Stomach (tissue), 9 donors: Measurements from ENCODE around the gene SLC13A2. TPM values are rescaled to one million over a fixed set of nuclear protein-coding genes. Genes with fewer than 3 reads are reported as not detected.

Source experiments
- DNase-seq, 2 donors: peaks; one replicate each; pipeline versions ENCODE4 v3.0.0 to v3.0.0-alpha.2; 2013 to 2019
- H3K27ac ChIP-seq, 5 donors: fragments of 200-600 bp in 4 of 5; sonication (generic) in 4 of 5; one replicate each; pipeline ENCODE4 v1.5.1; 2013 to 2019; ENCODE audit warnings: mild to moderate bottlenecking in 1 of 5, moderate library complexity in 1 of 5
- H3K27me3 ChIP-seq, 3 donors: fragments of 200-600 bp; sonication (generic); one replicate each; pipeline ENCODE4 v1.5.1; 2017 to 2019; ENCODE audit warnings: mixed run types in 1 of 3
- H3K36me3 ChIP-seq, 4 donors: fragments of 200-600 bp; sonication (generic); 1 replicate in 3 of 4; 2 replicates in 1 of 4; pipeline ENCODE4 v1.5.1; 2016 to 2019
- H3K4me1 ChIP-seq, 4 donors: fragments of 200-600 bp; sonication (generic); one replicate each; pipeline ENCODE4 v1.5.1; 2016 to 2019
- H3K4me3 ChIP-seq, 4 donors: fragments of 200-600 bp; sonication (generic) in 3 of 4; one replicate each; pipeline ENCODE4 v1.5.1; 2016 to 2019; ENCODE audit warnings: mild to moderate bottlenecking in 1 of 4
- H3K9me3 ChIP-seq, 4 donors: fragments of 200-600 bp; sonication (generic); one replicate each; pipeline ENCODE4 v1.5.1; 2016 to 2019
- CTCF ChIP-seq, 7 experiments: fragments of 450-650 bp in 4 of 7; fragments of 200-600 bp in 3 of 7; sonication (generic) in 3 of 7; IDR thresholded peaks; one replicate each; pipeline ENCODE4 v1.5.1; 2016 to 2019; ENCODE audit warnings: antibody characterized with exemption in 7 of 7, control low read depth in 2 of 7, mild to moderate bottlenecking in 1 of 7
- EP300 ChIP-seq: sonication (generic); formaldehyde crosslinking; IDR thresholded peaks from one replicate; pipeline ENCODE4 v1.6.1; 2017; ENCODE audit warnings: antibody characterized with exemption
- POLR2A ChIP-seq, 4 donors: fragments of 450-650 bp; IDR thresholded peaks; one replicate each; pipeline ENCODE4 v1.6.1; 2016; ENCODE audit warnings: antibody characterized with exemption in 4 of 4, control low read depth in 2 of 4, mild to moderate bottlenecking in 1 of 4, moderate library complexity in 1 of 4
- POLR2AphosphoS5 ChIP-seq, 3 donors: sonication (generic); formaldehyde crosslinking; IDR thresholded peaks; one replicate each; pipeline ENCODE4 v1.6.1; 2016; ENCODE audit warnings: antibody characterized with exemption in 3 of 3
- WGBS, 5 donors: extraction: QIAGEN DNeasy Blood & Tissue Kit in 3 of 5; methylation state at CpG; one replicate each; pipeline versions ENCODE4 v1.1.5 to v1.1.7; 2013 to 2018; 5-methylcytosine and 5-hydroxymethylcytosine counted together
- intact Hi-C: fragments of 100-400 bp; cut with DNase I; formaldehyde crosslinking; loops from one replicate; pipeline ENCODE4 v1.15.1; 2023; ENCODE audit warnings: low total_unique reads
- polyA plus RNA-seq, 3 donors: library from polyadenylated mRNA; stranded (reverse); fragments of 200-250 nt; gene quantifications; one replicate each; pipeline ENCODE4 v1.2.3, GENCODE V29; 2013
- total RNA-seq, 5 donors: library from RNA; depleted of rRNA; stranded (reverse); fragments of >200 nt; gene quantifications; one replicate each; pipeline versions ENCODE4 v1.1.0 to v1.2.3, GENCODE V29; 2014 to 2016
- donor health status: healthy with polysubstance abuse.
- donor health status: Bipolar disorder and iron deficiency.
- donor health status: healthy.

Gene SLC13A2
- total and polyA plus RNA-seq, 8 donors: 0.15 to 3.2 TPM; not detected in 6

GRCh38 chr17:28528327-28529012, 55.0 kb downstream of the SLC13A2 start:
- no peak overlapping the region for H3K4me3 ChIP-seq
- H3K36me3 ChIP-seq: no peaks in the 10 kb centered on the region
- peaks cover 6 to 50% (median 34%) of the 10 kb centered on the region in 4 donors for H3K4me1 ChIP-seq
- DNase-seq: no peak
- no peak overlapping the region for H3K27ac ChIP-seq
- no peaks in the 10 kb centered on the region for H3K9me3 ChIP-seq
- peaks cover 0 to 9% (median 0%) of the 10 kb centered on the region in 3 donors for H3K27me3 ChIP-seq
- 76 to 80% (median 77%) methylated on average over 9 of the region's 9 CpGs for WGBS, 5 donors
- no peak for TF ChIP-seq CTCF (IDR thresholded peaks at IDR 0.05)
- no peak for TF ChIP-seq POLR2A (IDR thresholded peaks at IDR 0.05)
- TF ChIP-seq EP300: no peak
- no peak for TF ChIP-seq POLR2AphosphoS5 (IDR thresholded peaks at IDR 0.05)
- intact Hi-C loops: no loop called here

- no peak for TF ChIP-seq POLR2AphosphoS5 (IDR thresholded peaks at IDR 0.05)
- Histone ChIP-seq H3K36me3 (no peaks in the 10 kb centered on the region), H3K27me3 (peaks cover 0 to 9% (median 0%) of the 10 kb centered on the region in 3 donors), H3K4me1 (peaks cover 6 to 50% (median 34%) of the 10 kb centered on the region in 4 donors), H3K9me3 (no peaks in the 10 kb centered on the region), H3K4me3 (no peak overlapping the region), H3K27ac (no peak overlapping the region)
- intact Hi-C loops: no loop called here
- 67 to 97% (median 89%) methylated on average over 1 to 3 of the region's 3 CpGs for WGBS, 5 donors
- DNase-seq: no peak
Observed at GRCh38 chr17:28529013-28529400, 55.6 kb downstream of the SLC13A2 start.

- Histone ChIP-seq H3K36me3 (no peaks in the 10 kb centered on the region), H3K27me3 (peaks cover 0 to 9% (median 0%) of the 10 kb centered on the region in 3 donors), H3K4me1 (peaks cover 0 to 39% (median 28%) of the 10 kb centered on the region in 4 donors), H3K27ac (no peak overlapping the region), H3K4me3 (no peak overlapping the region), H3K9me3 (no peaks in the 10 kb centered on the region)
- no peak for DNase-seq
- TF ChIP-seq POLR2AphosphoS5 (IDR thresholded peaks at IDR 0.05) (no peak), CTCF (IDR thresholded peaks at IDR 0.05) (no peak), EP300 (no peak), POLR2A (IDR thresholded peaks at IDR 0.05) (no peak)
- 82 to 91% (median 90%) methylated on average over 4 of the region's 4 CpGs for WGBS, 5 donors
- intact Hi-C loops: no loop called here
Observed at GRCh38 chr17:28530250-28530649, 56.8 kb downstream of the SLC13A2 start.

- DNase-seq: no peak
Observed at GRCh38 chr17:28530926-28531325, 57.5 kb downstream of the SLC13A2 start.

GRCh38 chr17:28532050-28532960, 58.9 kb downstream of the SLC13A2 start:
- intact Hi-C loops: no loop called here
- Histone ChIP-seq H3K36me3 (no peaks in the 10 kb centered on the region), H3K4me1 (peaks cover 3 to 34% (median 16%) of the 10 kb centered on the region in 4 donors), H3K4me3 (no peak overlapping the region), H3K27me3 (peaks cover 0 to 9% (median 0%) of the 10 kb centered on the region in 3 donors), H3K9me3 (no peaks in the 10 kb centered on the region), H3K27ac (no peak overlapping the region)
- no peak for DNase-seq
- TF ChIP-seq CTCF (IDR thresholded peaks at IDR 0.05) (no peak), POLR2AphosphoS5 (IDR thresholded peaks at IDR 0.05) (no peak), EP300 (no peak), POLR2A (IDR thresholded peaks at IDR 0.05) (no peak)
- WGBS, 5 donors: 73 to 85% (median 79%) methylated on average over 7 of the region's 7 CpGs

More at GRCh38 chr17:28530926-28531325, 57.5 kb downstream of the SLC13A2 start:
- Histone ChIP-seq H3K9me3 (no peaks in the 10 kb centered on the region), H3K4me3 (no peak overlapping the region), H3K27me3 (peaks cover 0 to 9% (median 0%) of the 10 kb centered on the region in 3 donors), H3K4me1 (peaks cover 0 to 36% (median 23%) of the 10 kb centered on the region in 4 donors), H3K27ac (no peak overlapping the region), H3K36me3 (no peaks in the 10 kb centered on the region)
- TF ChIP-seq POLR2AphosphoS5 (IDR thresholded peaks at IDR 0.05) (no peak), POLR2A (IDR thresholded peaks at IDR 0.05) (no peak)
- 74 to 83% (median 78%) methylated on average over 7 of the region's 7 CpGs for WGBS, 5 donors
- intact Hi-C loops: no loop called here
